ENCODE results near the gene BPIFB3. TPM values are rescaled to one million over a fixed set of nuclear protein-coding genes. Genes with fewer than 3 reads are reported as not detected.

Gene BPIFB3
- total and polyA plus RNA-seq, 2 experiments from 2014 or later, result not detected

GRCh38 chr20:33093074-33093473, 39.4 kb downstream of the BPIFB3 start:
- ATAC-seq (no peak), DNase-seq (ENCODE audit: low spot score) (no peak)
- Histone ChIP-seq H3K27ac (ENCODE audit: low read depth) (no peak overlapping the region), H3K4me1 (ENCODE audit: insufficient read depth) (no peaks in the 10 kb centered on the region), H3K4me2 (no peak overlapping the region), H3K9me2 (ENCODE audit: insufficient read depth) (no peaks in the 10 kb centered on the region), H3K79me2 (replicated peaks; ENCODE audit: insufficient read depth) (no peaks in the 10 kb centered on the region), H3K27me3 (ENCODE audit: insufficient read depth) (no peaks in the 10 kb centered on the region), H3K4me3 (no peak overlapping the region), H3F3A (replicated peaks; ENCODE audit: low read depth) (no peaks in the 10 kb centered on the region), H2AFZ (no peak overlapping the region), H3K36me3 (ENCODE audit: insufficient read depth) (no peaks in the 10 kb centered on the region), H4K20me1 (replicated peaks; ENCODE audit: insufficient read depth) (no peaks in the 10 kb centered on the region)
- Mint-ChIP-seq H3K27me3 (ENCODE audit: insufficient read depth, low read depth, poor library complexity) (peaks cover 5% of the 10 kb centered on the region), H3K4me3 (no peak overlapping the region), H3K36me3 (ENCODE audit: low read depth) (no peaks in the 10 kb centered on the region), H3K4me1 (no peaks in the 10 kb centered on the region), H3K9me3 (no peaks in the 10 kb centered on the region), H3K27ac (no peak overlapping the region)
- TF ChIP-seq EZH2phosphoT487 (IDR thresholded peaks at IDR 0.05; ENCODE audit: unreplicated experiment) (no peak), POLR2AphosphoS5 (IDR thresholded peaks at IDR 0.05; ENCODE audit: low read depth) (no peak), ZNF462 (CRISPR knock-in tag; IDR thresholded peaks at IDR 0.05) (no peak)

- no peak for ATAC-seq
- H3K27me3 Mint-ChIP-seq (ENCODE audit: insufficient read depth, low read depth, poor library complexity), result peaks cover 5% of the 10 kb centered on the region
- H3K27ac ChIP-seq (ENCODE audit: low read depth), result no peak overlapping the region
- no peak overlapping the region for H3K4me2 ChIP-seq
- no peaks in the 10 kb centered on the region for H3K79me2 ChIP-seq (replicated peaks; ENCODE audit: insufficient read depth)
- no peaks in the 10 kb centered on the region for H3F3A ChIP-seq (replicated peaks; ENCODE audit: low read depth)
- no peaks in the 10 kb centered on the region for H4K20me1 ChIP-seq (replicated peaks; ENCODE audit: insufficient read depth)
- no peaks in the 10 kb centered on the region for H3K9me3 Mint-ChIP-seq
- H3K36me3 ChIP-seq (ENCODE audit: insufficient read depth), result no peaks in the 10 kb centered on the region
- no peak overlapping the region for H2AFZ ChIP-seq
- H3K4me1 Mint-ChIP-seq, result no peaks in the 10 kb centered on the region
- no peaks in the 10 kb centered on the region for H3K36me3 Mint-ChIP-seq (ENCODE audit: low read depth)
- no peak overlapping the region for H3K4me3 Mint-ChIP-seq
- no peaks in the 10 kb centered on the region for H3K4me1 ChIP-seq (ENCODE audit: insufficient read depth)
- H3K9me2 ChIP-seq (ENCODE audit: insufficient read depth), result no peaks in the 10 kb centered on the region
- no peak overlapping the region for H3K4me3 ChIP-seq
- H3K27me3 ChIP-seq (ENCODE audit: insufficient read depth), result no peaks in the 10 kb centered on the region
- no peak for DNase-seq (ENCODE audit: low spot score)
- no peak overlapping the region for H3K27ac Mint-ChIP-seq
- TF ChIP-seq EZH2 (IDR thresholded peaks at IDR 0.05; ENCODE audit: low read depth, unreplicated experiment), result no peak
- no peak for TF ChIP-seq ZNF331 (CRISPR knock-in tag; IDR thresholded peaks at IDR 0.05; ENCODE audit: low read depth)
- TF ChIP-seq JUNB (IDR thresholded peaks at IDR 0.05; ENCODE audit: unreplicated experiment), result no peak
- no peak for TF ChIP-seq ZNF114 (CRISPR knock-in tag; IDR thresholded peaks at IDR 0.05)
- TF ChIP-seq CREB1 (CRISPR knock-in tag; IDR thresholded peaks at IDR 0.05; ENCODE audit: low read depth), result no peak
- TF ChIP-seq ZNF462 (CRISPR knock-in tag; IDR thresholded peaks at IDR 0.05), result no peak
Measured at GRCh38 chr20:33093582-33093981, 39.9 kb downstream of the BPIFB3 start.

Measured in GM23338 (cell line).